ENCODE data around the gene SLC16A7.

The SLC16A7 gene

DNA sequence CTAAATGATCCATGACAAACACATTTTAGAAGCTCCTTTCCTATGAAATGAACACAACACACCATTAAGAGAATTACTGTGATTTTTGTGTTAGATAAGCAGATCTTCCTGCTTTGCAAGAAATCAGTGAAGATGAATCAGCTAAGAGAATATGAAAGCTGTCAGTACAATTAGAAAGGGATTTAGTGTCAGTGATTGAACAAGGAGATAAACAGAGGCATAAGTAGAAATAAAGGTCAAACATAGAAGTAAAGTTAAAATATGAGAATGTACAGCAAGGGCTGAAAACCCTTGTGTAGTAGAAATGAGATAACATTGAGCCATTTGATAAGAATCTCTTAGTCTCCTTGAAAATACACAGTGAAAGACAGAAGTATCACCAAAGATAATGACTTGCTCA is 21.4 kb upstream of the SLC16A7 start:
- no peak overlapping the region for H3K27ac ChIP-seq (ENCODE audit: poor library complexity, severe bottlenecking)
- DNase-seq (ENCODE audit: low spot score) (no peak), ATAC-seq (ENCODE audit: low read depth) (no peak)
- H3K4me3 ChIP-seq (ENCODE audit: severe bottlenecking) = no peak overlapping the region
- H3K36me3 ChIP-seq (ENCODE audit: low read depth) = no peaks in the 10 kb centered on the region
- peaks cover 4% of the 10 kb centered on the region for H3K4me1 ChIP-seq (ENCODE audit: insufficient read depth, poor library complexity, severe bottlenecking)
- TF ChIP-seq, protein P1, sequence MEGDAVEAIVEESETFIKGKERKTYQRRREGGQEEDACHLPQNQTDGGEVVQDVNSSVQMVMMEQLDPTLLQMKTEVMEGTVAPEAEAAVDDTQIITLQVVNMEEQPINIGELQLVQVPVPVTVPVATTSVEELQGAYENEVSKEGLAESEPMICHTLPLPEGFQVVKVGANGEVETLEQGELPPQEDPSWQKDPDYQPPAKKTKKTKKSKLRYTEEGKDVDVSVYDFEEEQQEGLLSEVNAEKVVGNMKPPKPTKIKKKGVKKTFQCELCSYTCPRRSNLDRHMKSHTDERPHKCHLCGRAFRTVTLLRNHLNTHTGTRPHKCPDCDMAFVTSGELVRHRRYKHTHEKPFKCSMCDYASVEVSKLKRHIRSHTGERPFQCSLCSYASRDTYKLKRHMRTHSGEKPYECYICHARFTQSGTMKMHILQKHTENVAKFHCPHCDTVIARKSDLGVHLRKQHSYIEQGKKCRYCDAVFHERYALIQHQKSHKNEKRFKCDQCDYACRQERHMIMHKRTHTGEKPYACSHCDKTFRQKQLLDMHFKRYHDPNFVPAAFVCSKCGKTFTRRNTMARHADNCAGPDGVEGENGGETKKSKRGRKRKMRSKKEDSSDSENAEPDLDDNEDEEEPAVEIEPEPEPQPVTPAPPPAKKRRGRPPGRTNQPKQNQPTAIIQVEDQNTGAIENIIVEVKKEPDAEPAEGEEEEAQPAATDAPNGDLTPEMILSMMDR (IDR thresholded peaks at IDR 0.05; ENCODE audit: poor library complexity, severe bottlenecking) = no peak
- no peaks in the 10 kb centered on the region for H3K9me3 ChIP-seq (ENCODE audit: severe bottlenecking)
- H3K27me3 ChIP-seq (ENCODE audit: insufficient read depth, poor library complexity, severe bottlenecking) = no peaks in the 10 kb centered on the region

DNA sequence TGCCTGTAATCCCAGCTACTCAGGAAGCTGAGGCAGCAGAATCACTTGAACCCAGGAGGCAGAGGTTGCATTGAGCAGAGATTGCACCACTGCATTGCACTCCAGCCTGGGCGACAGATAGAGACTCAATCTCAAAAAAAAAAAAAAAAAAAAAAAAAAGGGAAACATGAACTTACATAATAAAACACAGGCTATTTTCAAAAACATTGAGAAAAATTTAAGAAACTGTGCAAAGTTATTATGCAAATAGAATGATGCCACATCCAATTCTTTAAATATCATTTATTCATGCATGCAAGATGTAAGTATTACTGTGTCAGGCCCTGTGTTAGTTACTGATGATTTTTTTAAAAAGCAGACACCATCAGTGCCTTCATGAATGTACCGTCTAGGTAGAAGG is 20.0 kb upstream of the SLC16A7 start:
- no peaks in the 10 kb centered on the region for H3K9me3 ChIP-seq (ENCODE audit: severe bottlenecking)
- DNase-seq (ENCODE audit: low spot score) (no peak), ATAC-seq (ENCODE audit: low read depth) (no peak)
- H3K4me1 ChIP-seq (ENCODE audit: insufficient read depth, poor library complexity, severe bottlenecking) = no peaks in the 10 kb centered on the region
- no peaks in the 10 kb centered on the region for H3K36me3 ChIP-seq (ENCODE audit: low read depth)
- no peak overlapping the region for H3K4me3 ChIP-seq (ENCODE audit: severe bottlenecking)
- TF ChIP-seq, protein P1 (IDR thresholded peaks at IDR 0.05; ENCODE audit: poor library complexity, severe bottlenecking) = no peak
- no peaks in the 10 kb centered on the region for H3K27me3 ChIP-seq (ENCODE audit: insufficient read depth, poor library complexity, severe bottlenecking)
- no peak overlapping the region for H3K27ac ChIP-seq (ENCODE audit: poor library complexity, severe bottlenecking)

DNA sequence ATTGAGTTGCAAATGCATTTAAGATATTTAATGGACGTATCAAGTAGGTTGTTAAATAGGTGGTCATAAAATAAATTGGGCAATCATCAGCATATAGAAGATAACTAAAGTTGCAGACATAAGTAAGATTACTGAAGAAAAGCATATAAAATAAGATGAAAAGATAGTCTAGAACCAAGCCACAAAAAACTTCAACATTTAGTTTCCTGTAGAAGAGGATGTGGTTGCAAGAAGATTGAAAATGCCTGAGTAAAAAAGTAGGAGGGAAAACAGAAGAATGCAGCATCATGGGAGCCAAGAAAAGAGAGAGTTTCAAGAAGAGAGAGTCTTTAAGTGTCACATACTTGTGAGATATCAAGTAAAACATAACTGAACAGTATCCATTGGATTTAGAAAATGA is 17.6 kb upstream of the SLC16A7 start:
- Histone ChIP-seq H3K36me3 (ENCODE audit: low read depth) (no peaks in the 10 kb centered on the region), H3K4me3 (ENCODE audit: severe bottlenecking) (no peak overlapping the region), H3K27ac (ENCODE audit: poor library complexity, severe bottlenecking) (no peak overlapping the region), H3K9me3 (ENCODE audit: severe bottlenecking) (no peaks in the 10 kb centered on the region), H3K4me1 (ENCODE audit: insufficient read depth, poor library complexity, severe bottlenecking) (no peaks in the 10 kb centered on the region), H3K27me3 (ENCODE audit: insufficient read depth, poor library complexity, severe bottlenecking) (no peaks in the 10 kb centered on the region)
- TF ChIP-seq, protein P1 (IDR thresholded peaks at IDR 0.05; ENCODE audit: poor library complexity, severe bottlenecking) = no peak
- DNase-seq (ENCODE audit: low spot score) (no peak), ATAC-seq (ENCODE audit: low read depth) (no peak)

DNA sequence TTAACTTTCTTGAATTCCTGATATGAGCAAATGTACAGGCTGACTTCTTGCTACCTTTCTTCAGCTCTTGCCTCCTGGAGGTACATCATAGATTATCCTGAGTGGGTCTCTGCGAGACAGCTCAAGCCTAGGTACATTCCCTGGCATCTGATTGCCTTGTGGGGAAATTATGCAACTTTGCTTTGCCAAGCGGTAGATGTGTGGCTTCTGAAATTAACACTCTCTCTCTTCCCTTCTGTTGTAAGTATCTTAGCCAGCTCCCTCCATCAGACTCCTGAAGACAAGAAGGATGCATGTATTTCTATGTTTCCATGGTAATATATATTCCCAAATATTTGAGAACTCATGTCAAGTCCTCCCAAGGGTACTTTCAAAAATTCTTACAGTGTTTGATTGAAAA is 16.2 kb upstream of the SLC16A7 start:
- Histone ChIP-seq H3K4me3 (ENCODE audit: severe bottlenecking) (no peak overlapping the region), H3K9me3 (ENCODE audit: severe bottlenecking) (no peaks in the 10 kb centered on the region), H3K4me1 (ENCODE audit: insufficient read depth, poor library complexity, severe bottlenecking) (no peaks in the 10 kb centered on the region), H3K27ac (ENCODE audit: poor library complexity, severe bottlenecking) (no peak overlapping the region), H3K27me3 (ENCODE audit: insufficient read depth, poor library complexity, severe bottlenecking) (no peaks in the 10 kb centered on the region), H3K36me3 (ENCODE audit: low read depth) (no peaks in the 10 kb centered on the region)
- DNase-seq (ENCODE audit: low spot score) (no peak), ATAC-seq (ENCODE audit: low read depth) (no peak)
- TF ChIP-seq, protein P1 (IDR thresholded peaks at IDR 0.05; ENCODE audit: poor library complexity, severe bottlenecking) = no peak

DNA sequence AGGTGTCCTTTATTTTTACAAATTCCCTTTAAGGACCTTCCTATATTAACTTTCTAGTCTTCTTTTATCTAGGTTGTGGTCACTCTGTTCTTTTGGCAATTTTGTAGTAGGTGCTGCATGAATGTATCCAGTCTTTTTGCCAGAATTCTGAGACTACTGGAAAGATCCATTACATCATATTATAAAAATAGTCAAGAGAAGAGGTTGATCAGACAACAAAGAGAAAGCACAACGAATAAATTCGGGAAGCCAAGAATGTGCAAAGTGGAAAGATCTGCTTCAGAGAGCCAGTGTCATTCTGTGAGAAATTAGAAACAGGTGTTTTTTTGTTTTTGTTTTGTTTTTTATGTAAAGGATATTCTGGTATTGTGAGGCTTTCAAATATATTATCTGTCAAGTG is 15.8 kb upstream of the SLC16A7 start:
- H3K9me3 ChIP-seq (ENCODE audit: severe bottlenecking) = no peaks in the 10 kb centered on the region
- H3K36me3 ChIP-seq (ENCODE audit: low read depth) = no peaks in the 10 kb centered on the region
- TF ChIP-seq, protein P1 (IDR thresholded peaks at IDR 0.05; ENCODE audit: poor library complexity, severe bottlenecking) = no peak
- no peak overlapping the region for H3K27ac ChIP-seq (ENCODE audit: poor library complexity, severe bottlenecking)
- no peak for ATAC-seq (ENCODE audit: low read depth)
- DNase-seq (ENCODE audit: low spot score) = no peak
- H3K27me3 ChIP-seq (ENCODE audit: insufficient read depth, poor library complexity, severe bottlenecking) = no peaks in the 10 kb centered on the region
- H3K4me1 ChIP-seq (ENCODE audit: insufficient read depth, poor library complexity, severe bottlenecking) = no peaks in the 10 kb centered on the region
- no peak overlapping the region for H3K4me3 ChIP-seq (ENCODE audit: severe bottlenecking)

All from RWPE2 (cell line).